ENCODE data around the gene SOX2. TPM values are rescaled to one million over a fixed set of nuclear protein-coding genes. Genes with fewer than 3 reads are reported as not detected.

Gene SOX2
- total RNA-seq, 1 experiment from 2014 or later, result 189 TPM

GRCh38 chr3:181738551-181738950 is 26.8 kb downstream of the SOX2 start:
- no peak for ATAC-seq
- Mint-ChIP-seq H3K4me3 (no peak overlapping the region), H3K9me3 (no peaks in the 10 kb centered on the region), H3K4me1 (peaks cover 50% of the 10 kb centered on the region), H3K36me3 (no peaks in the 10 kb centered on the region), H3K27ac (no peak overlapping the region), H3K27me3 (ENCODE audit: low read depth) (peaks cover 36% of the 10 kb centered on the region)
- ChIA-PET POLR2A (interaction anchor here (1.0 kb wide), 1 partner anchor 11 kb away, joined by 4 read pairs; no protein-coding TSS in a partner anchor), CTCF (interaction anchor here (0.6 kb wide), 1 partner anchor 10 kb away, joined by 3 read pairs; no protein-coding TSS in a partner anchor)
- TF ChIP-seq ZNF219 (CRISPR knock-in tag; IDR thresholded peaks at IDR 0.05; ENCODE audit: borderline replicate concordance) (no peak), ZNF232 (CRISPR knock-in tag; IDR thresholded peaks at IDR 0.05) (no peak), EMX1 (CRISPR knock-in tag; IDR thresholded peaks at IDR 0.05) (no peak), ZSCAN18 (CRISPR knock-in tag; IDR thresholded peaks at IDR 0.05) (no peak)
- DNase-seq (ENCODE audit: low spot score), result no peak

GRCh38 chr3:181739628-181740027 is 27.9 kb downstream of the SOX2 start:
- Mint-ChIP-seq H3K27ac (no peak overlapping the region), H3K36me3 (no peaks in the 10 kb centered on the region), H3K9me3 (no peaks in the 10 kb centered on the region), H3K27me3 (ENCODE audit: low read depth) (peaks cover 25% of the 10 kb centered on the region), H3K4me3 (no peak overlapping the region), H3K4me1 (peaks cover 48% of the 10 kb centered on the region)
- ChIA-PET POLR2A (interaction anchor here (0.5 kb wide), 1 partner anchor 110 kb away, joined by 3 read pairs; no protein-coding TSS in a partner anchor), CTCF (no interaction called here)
- TF ChIP-seq SMAD3 (CRISPR knock-in tag; IDR thresholded peaks at IDR 0.05; ENCODE audit: borderline replicate concordance) (no peak), ETV6 (CRISPR knock-in tag; IDR thresholded peaks at IDR 0.05) (no peak), USF1 (CRISPR knock-in tag; IDR thresholded peaks at IDR 0.05) (no peak), ZNF317 (CRISPR knock-in tag; IDR thresholded peaks at IDR 0.05; ENCODE audit: borderline replicate concordance, low read depth) (no peak)
- DNase-seq (ENCODE audit: low spot score) (no peak), ATAC-seq (no peak)

- H3K4me3 Mint-ChIP-seq, result no peak overlapping the region
- H3K9me3 Mint-ChIP-seq, result peaks cover 4% of the 10 kb centered on the region
- peak; percentile 79 for ATAC-seq
- POLR2A ChIA-PET, result no interaction called here
- peaks cover 2% of the 10 kb centered on the region; the same call in 1 of the 2 replicates for H3K36me3 Mint-ChIP-seq
- peaks cover 8% of the 10 kb centered on the region for H3K27me3 Mint-ChIP-seq (ENCODE audit: low read depth)
- H3K27ac Mint-ChIP-seq, result no peak overlapping the region; the same call in 1 of the 2 replicates
- H3K4me1 Mint-ChIP-seq, result peaks cover 37% of the 10 kb centered on the region
- no peak for DNase-seq (ENCODE audit: low spot score)
- CTCF ChIA-PET, result interaction anchor here (0.5 to 0.7 kb wide), 5 partner anchors 12 to 911 kb away, joined by 3 to 6 read pairs (median 4); no protein-coding TSS in a partner anchor
- TF ChIP-seq CREB1 (CRISPR knock-in tag; IDR thresholded peaks at IDR 0.05) (no peak), AFF4 (CRISPR knock-in tag; IDR thresholded peaks at IDR 0.05; ENCODE audit: borderline replicate concordance) (no peak), JUN (CRISPR knock-in tag; IDR thresholded peaks at IDR 0.05) (no peak), NR2C2 (CRISPR knock-in tag; IDR thresholded peaks at IDR 0.05) (no peak), ZNF263 (CRISPR knock-in tag; IDR thresholded peaks at IDR 0.05; ENCODE audit: low read depth) (no peak), ZNF423 (CRISPR knock-in tag; IDR thresholded peaks at IDR 0.05) (no peak), EMX1 (CRISPR knock-in tag; IDR thresholded peaks at IDR 0.05) (no peak), ZNF532 (CRISPR knock-in tag; IDR thresholded peaks at IDR 0.05; ENCODE audit: borderline replicate concordance) (no peak), ELF4 (CRISPR knock-in tag; IDR thresholded peaks at IDR 0.05; ENCODE audit: low read depth) (no peak), OVOL2 (CRISPR knock-in tag; IDR thresholded peaks at IDR 0.05; ENCODE audit: borderline replicate concordance) (no peak), ATF1 (CRISPR knock-in tag; IDR thresholded peaks at IDR 0.05) (no peak), TEAD1 (CRISPR knock-in tag; IDR thresholded peaks at IDR 0.05) (no peak), ZNF512 (CRISPR knock-in tag; IDR thresholded peaks at IDR 0.05; ENCODE audit: borderline replicate concordance) (no peak)
Measured at GRCh38 chr3:181741417-181741816, 29.7 kb downstream of the SOX2 start.

Data from WTC11 (cell line).